GM19324 (cell line): Measurements from ENCODE around the gene TSHZ2.
"Not testable (repeated sequence)": the region's sequence is repeated elsewhere in the genome, so short reads cannot be mapped to it uniquely, and the experiment has no call there.

Experiments used
- ATAC-seq: cut with Tn5 transposase; IDR thresholded peaks from one replicate; pipeline ENCODE4 v1.9.1; 2021; ENCODE audit warnings: mild to moderate bottlenecking, moderate library complexity; ENCODE audit not compliant: unreplicated experiment, low FRiP score

Gene TSHZ2

GRCh38 chr20:53422039-53422438, 449.9 kb downstream of the TSHZ2 start:
- no peak for ATAC-seq

- no peak for ATAC-seq
Measured at GRCh38 chr20:53423587-53424146, 451.5 kb downstream of the TSHZ2 start.

GRCh38 chr20:53425481-53425880, 453.3 kb downstream of the TSHZ2 start:
- no peak for ATAC-seq

- no peak for ATAC-seq
Measured at GRCh38 chr20:53425941-53426340, 453.8 kb downstream of the TSHZ2 start.

GRCh38 chr20:53426766-53427312, 454.7 kb downstream of the TSHZ2 start:
- no peak for ATAC-seq

- ATAC-seq, result no peak
Measured at GRCh38 chr20:53427951-53428350, 455.8 kb downstream of the TSHZ2 start.

- no peak for ATAC-seq
Measured at GRCh38 chr20:53428588-53428987, 456.4 kb downstream of the TSHZ2 start.

GRCh38 chr20:53428996-53429395, 456.8 kb downstream of the TSHZ2 start:
- ATAC-seq, result no peak

GRCh38 chr20:53434662-53435061, 462.5 kb downstream of the TSHZ2 start:
- ATAC-seq, result no peak

GRCh38 chr20:53436927-53437326, 464.8 kb downstream of the TSHZ2 start:
- not testable (repeated sequence) for ATAC-seq

- ATAC-seq, result no peak
Measured at GRCh38 chr20:53438368-53438767, 466.2 kb downstream of the TSHZ2 start.

- no peak for ATAC-seq
Measured at GRCh38 chr20:53439046-53439445, 466.9 kb downstream of the TSHZ2 start.

GRCh38 chr20:53439616-53440015, 467.5 kb downstream of the TSHZ2 start:
- no peak for ATAC-seq

- no peak for ATAC-seq
Measured at GRCh38 chr20:53444401-53445149, 472.4 kb downstream of the TSHZ2 start.

- no peak for ATAC-seq
Measured at GRCh38 chr20:53445321-53445731, 473.2 kb downstream of the TSHZ2 start.

GRCh38 chr20:53445932-53446331, 473.8 kb downstream of the TSHZ2 start:
- no peak for ATAC-seq

GRCh38 chr20:53447316-53447715, 475.2 kb downstream of the TSHZ2 start:
- ATAC-seq, result no peak

- ATAC-seq, result no peak
Measured at GRCh38 chr20:53448426-53448825, 476.3 kb downstream of the TSHZ2 start.

GRCh38 chr20:53448875-53449274, 476.7 kb downstream of the TSHZ2 start:
- no peak for ATAC-seq

- ATAC-seq, result no peak
Measured at GRCh38 chr20:53453076-53453475, 480.9 kb downstream of the TSHZ2 start.

GRCh38 chr20:53454675-53455276, 482.6 kb downstream of the TSHZ2 start:
- ATAC-seq, result no peak
